ENCODE results near the gene CTNNA2. TPM values are rescaled to one million over a fixed set of nuclear protein-coding genes. Genes with fewer than 3 reads are reported as not detected.

CTNNA2 gene
- total RNA-seq, 1 experiment from 2014 or later = 0.54 TPM

DNA sequence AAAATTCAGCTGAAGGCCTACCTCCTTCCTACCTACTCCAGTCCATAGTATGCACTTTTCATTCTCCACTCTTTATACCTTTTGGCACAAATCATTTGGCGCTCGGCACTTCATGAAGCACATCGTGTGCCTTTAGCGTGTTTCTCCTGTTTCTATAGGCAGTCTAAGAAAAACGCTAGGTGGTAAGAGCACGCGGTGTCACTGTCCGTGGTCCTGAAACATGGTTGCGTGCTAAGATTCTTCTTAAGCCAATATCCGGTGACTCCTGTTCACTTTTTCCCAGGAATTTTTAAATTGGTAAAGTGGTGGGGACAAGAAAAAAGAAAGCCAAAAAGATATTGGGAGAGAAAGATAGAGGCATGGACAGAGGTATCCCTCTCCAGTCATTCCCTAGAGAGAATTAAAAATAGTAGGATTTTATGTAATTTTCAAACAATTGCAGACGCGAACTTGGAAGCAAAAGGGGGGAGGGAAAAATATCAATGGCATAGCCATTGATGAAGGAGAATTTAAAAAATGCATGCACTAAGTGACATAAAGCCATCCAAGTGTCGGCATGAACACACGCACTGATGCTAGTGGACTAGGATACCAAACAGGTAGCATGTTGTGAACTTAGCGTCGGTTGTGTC, 1.4 kb upstream of the CTNNA2 start:
- intact Hi-C loops (cut with micrococcal nuclease; ENCODE audit: unreplicated experiment) (no loop called here), in situ Hi-C loops (cut with HindIII; ENCODE audit: low pct_unique_long_range_greater_than_20kb, low sequenced_read_pairs) (no loop called here)
- TF ChIP-seq, protein P1, sequence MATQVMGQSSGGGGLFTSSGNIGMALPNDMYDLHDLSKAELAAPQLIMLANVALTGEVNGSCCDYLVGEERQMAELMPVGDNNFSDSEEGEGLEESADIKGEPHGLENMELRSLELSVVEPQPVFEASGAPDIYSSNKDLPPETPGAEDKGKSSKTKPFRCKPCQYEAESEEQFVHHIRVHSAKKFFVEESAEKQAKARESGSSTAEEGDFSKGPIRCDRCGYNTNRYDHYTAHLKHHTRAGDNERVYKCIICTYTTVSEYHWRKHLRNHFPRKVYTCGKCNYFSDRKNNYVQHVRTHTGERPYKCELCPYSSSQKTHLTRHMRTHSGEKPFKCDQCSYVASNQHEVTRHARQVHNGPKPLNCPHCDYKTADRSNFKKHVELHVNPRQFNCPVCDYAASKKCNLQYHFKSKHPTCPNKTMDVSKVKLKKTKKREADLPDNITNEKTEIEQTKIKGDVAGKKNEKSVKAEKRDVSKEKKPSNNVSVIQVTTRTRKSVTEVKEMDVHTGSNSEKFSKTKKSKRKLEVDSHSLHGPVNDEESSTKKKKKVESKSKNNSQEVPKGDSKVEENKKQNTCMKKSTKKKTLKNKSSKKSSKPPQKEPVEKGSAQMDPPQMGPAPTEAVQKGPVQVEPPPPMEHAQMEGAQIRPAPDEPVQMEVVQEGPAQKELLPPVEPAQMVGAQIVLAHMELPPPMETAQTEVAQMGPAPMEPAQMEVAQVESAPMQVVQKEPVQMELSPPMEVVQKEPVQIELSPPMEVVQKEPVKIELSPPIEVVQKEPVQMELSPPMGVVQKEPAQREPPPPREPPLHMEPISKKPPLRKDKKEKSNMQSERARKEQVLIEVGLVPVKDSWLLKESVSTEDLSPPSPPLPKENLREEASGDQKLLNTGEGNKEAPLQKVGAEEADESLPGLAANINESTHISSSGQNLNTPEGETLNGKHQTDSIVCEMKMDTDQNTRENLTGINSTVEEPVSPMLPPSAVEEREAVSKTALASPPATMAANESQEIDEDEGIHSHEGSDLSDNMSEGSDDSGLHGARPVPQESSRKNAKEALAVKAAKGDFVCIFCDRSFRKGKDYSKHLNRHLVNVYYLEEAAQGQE (IDR thresholded peaks at IDR 0.05; ENCODE audit: insufficient read depth in 1 of 2, low read depth in 2 of 2, low read length in 1 of 2) = peak; percentile 89 to 90
- TF ChIP-seq POLR2AphosphoS5 (IDR thresholded peaks at IDR 0.05; ENCODE audit: low read depth, low read length) = no peak
- Histone ChIP-seq H3K36me3 (ENCODE audit: control insufficient read depth, insufficient read depth, low read length) (no peaks in the 10 kb centered on the region), H3K4me1 (ENCODE audit: control insufficient read depth, insufficient read depth, low read length) (no peaks in the 10 kb centered on the region), H3K9me3 (ENCODE audit: control insufficient read depth, insufficient read depth, low read depth, low read length) (no peaks in the 10 kb centered on the region), H3K27me3 (ENCODE audit: control insufficient read depth, insufficient read depth, low read length) (no peaks in the 10 kb centered on the region), H3K27ac (ENCODE audit: low read length) (no peak overlapping the region), H3K4me3 (ENCODE audit: low read depth in 2 of 2, low read length in 2 of 2) (no peak overlapping the region)
- CTCF ChIA-PET = no interaction called here
- POLR2A ChIA-PET = no interaction called here
- ATAC-seq (no peak), DNase-seq (ENCODE audit: low read depth, low spot score) (no peak)
- BruUV-seq (replicated peaks) = no TSS peak

GRCh38 chr2:79513711-79514110, 860 bp downstream of the CTNNA2 start:
- POLR2A ChIA-PET = no interaction called here
- CTCF ChIA-PET = no interaction called here
- DNase-seq (ENCODE audit: low read depth, low spot score) (no peak), ATAC-seq (no peak)
- Histone ChIP-seq H3K27me3 (ENCODE audit: control insufficient read depth, insufficient read depth, low read length) (no peaks in the 10 kb centered on the region), H3K4me1 (ENCODE audit: control insufficient read depth, insufficient read depth, low read length) (no peaks in the 10 kb centered on the region), H3K9me3 (ENCODE audit: control insufficient read depth, insufficient read depth, low read depth, low read length) (no peaks in the 10 kb centered on the region), H3K4me3 (ENCODE audit: low read depth in 2 of 2, low read length in 2 of 2) (no peak overlapping the region), H3K36me3 (ENCODE audit: control insufficient read depth, insufficient read depth, low read length) (no peaks in the 10 kb centered on the region), H3K27ac (ENCODE audit: low read length) (no peak overlapping the region)
- no TSS peak for BruUV-seq (replicated peaks)
- TF ChIP-seq TCF7L2 (IDR thresholded peaks at IDR 0.05; ENCODE audit: low read depth, low read length) (no peak), POLR2AphosphoS5 (IDR thresholded peaks at IDR 0.05; ENCODE audit: low read depth, low read length) (no peak), SIN3A (IDR thresholded peaks at IDR 0.05; ENCODE audit: borderline replicate concordance, insufficient read depth, low read depth, low read length) (no peak), CTCF (IDR thresholded peaks at IDR 0.05) (no peak)
- TF ChIP-seq, protein P1 (IDR thresholded peaks at IDR 0.05; ENCODE audit: insufficient read depth in 1 of 2, low read depth in 2 of 2, low read length in 1 of 2) = no peak
- intact Hi-C loops (cut with micrococcal nuclease; ENCODE audit: unreplicated experiment) = no loop called here
- in situ Hi-C loops (cut with HindIII; ENCODE audit: low pct_unique_long_range_greater_than_20kb, low sequenced_read_pairs) = no loop called here

Measured in Panc1 (cell line).